Endometrial microvascular endothelial cells (primary cell): ENCODE measurements around the gene ZNRF3. TPM values are rescaled to one million over a fixed set of nuclear protein-coding genes. Genes with fewer than 3 reads are reported as not detected.

Experiments used
- total RNA-seq: library from RNA; depleted of rRNA; stranded (reverse); fragments of >200 nt; gene quantifications from one replicate; pipeline ENCODE4 v1.2.3, GENCODE V29; 2015; ENCODE audit errors: inconsistent ontology term

ZNRF3 gene
- total RNA-seq, 1 donor from 2014 or later = 8.2 TPM

Other genes starting within 250 kb of the ZNRF3 start
- gene TTC28, start 203.7 kb upstream of the ZNRF3 start, total RNA-seq = 8.2 TPM
- 25.2 TPM for gene CHEK2, start 141.8 kb upstream of the ZNRF3 start, total RNA-seq
- gene HSCB, start 141.5 kb upstream of the ZNRF3 start, total RNA-seq = 10.6 TPM
- 19.6 TPM for gene CCDC117, start 110.9 kb upstream of the ZNRF3 start, total RNA-seq
- 144 TPM for gene XBP1, start 83.0 kb upstream of the ZNRF3 start, total RNA-seq
- gene C22orf31, start 178.3 kb downstream of the ZNRF3 start, total RNA-seq = not detected
- 0.28 TPM for gene KREMEN1, start 189.5 kb downstream of the ZNRF3 start, total RNA-seq